OCI-LY1 (cell line): ENCODE results near the gene SPATA16.

Source experiments
- CTCF ChIP-seq: fragments of 200-600 bp; sonication (generic), shearing (Covaris generic); IDR thresholded peaks from 2 replicates; pipeline ENCODE4 v1.5.1; 2017; ENCODE audit warnings: mild to moderate bottlenecking, antibody characterized with exemption, low read length, moderate library complexity, mixed read lengths
- EZH2 ChIP-seq: fragments of 200-600 bp; sonication (generic), shearing (Covaris generic); IDR thresholded peaks from 2 replicates; pipeline ENCODE4 v1.8.0; 2017; ENCODE audit warnings: borderline replicate concordance, mixed run types, mild to moderate bottlenecking, antibody characterized with exemption, low read length, moderate library complexity, mixed read lengths

GRCh38 chr3:172855037-172855436, 286.0 kb downstream of the SPATA16 start:
- TF ChIP-seq EZH2 (no peak), CTCF (no peak)
